ENCODE results near the gene FAT4.

The FAT4 gene

DNA sequence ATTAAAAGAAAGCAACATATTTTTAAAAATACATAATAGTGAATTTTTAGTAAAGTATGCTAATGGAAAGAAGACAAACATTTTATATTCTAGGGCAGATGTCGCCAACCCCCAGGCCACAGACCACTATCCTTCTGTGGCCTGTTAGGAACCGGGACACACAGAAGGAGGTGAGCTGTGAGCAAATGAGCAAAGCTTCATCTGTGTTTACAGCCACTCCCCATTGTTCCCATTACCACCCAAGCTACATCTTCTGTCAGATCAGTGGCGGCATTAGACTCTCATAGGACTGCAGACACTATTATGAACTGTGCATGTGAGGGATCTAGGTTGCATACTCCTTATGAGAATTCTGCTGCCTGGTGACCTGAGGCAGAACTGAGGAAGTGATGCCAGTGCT lies 37.0 kb upstream of the FAT4 start:
- TF ChIP-seq CTCF (IDR thresholded peaks at IDR 0.05; ENCODE audit: low read depth, low read length), result no peak
- DNase-seq (ENCODE audit: low read depth in 2 of 2), result no peak

DNA sequence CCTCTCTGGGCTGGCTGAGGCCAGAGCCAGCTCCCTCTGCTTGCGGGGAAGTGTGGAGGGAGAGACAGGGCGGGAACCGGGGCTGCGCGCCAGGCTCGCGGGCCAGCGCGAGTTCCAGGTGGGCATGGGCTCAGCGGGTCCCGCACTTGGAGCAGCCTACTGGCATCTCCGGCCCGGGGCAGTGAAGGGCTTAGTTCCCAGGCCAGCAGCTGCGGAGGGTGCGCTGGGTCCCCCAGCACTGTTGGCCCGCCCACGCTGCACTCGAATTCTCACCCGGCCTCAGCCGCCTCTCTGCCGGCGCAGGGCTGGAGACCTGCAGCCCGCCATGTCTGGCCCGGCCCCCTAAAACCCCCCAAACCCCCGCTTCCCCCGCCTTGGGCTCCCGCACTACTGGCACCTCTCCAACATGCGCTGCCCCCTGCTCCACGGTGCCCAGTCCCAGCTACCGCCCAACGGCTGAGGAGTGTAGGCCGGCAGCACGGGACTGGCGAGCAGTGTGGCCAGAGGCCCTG lies 33.8 kb upstream of the FAT4 start:
- DNase-seq (ENCODE audit: low read depth in 2 of 2), result no peak
- TF ChIP-seq CTCF (IDR thresholded peaks at IDR 0.05; ENCODE audit: low read depth, low read length), result no peak
- H3K4me3 ChIP-seq (replicated peaks in 1 of 2; ENCODE audit: low read depth in 2 of 2, low read length in 2 of 2), result no peak overlapping the region

More for the DNA sequence above, 37.0 kb upstream of the FAT4 start:
- H3K4me3 ChIP-seq (replicated peaks in 1 of 2; ENCODE audit: low read depth in 2 of 2, low read length in 2 of 2), result no peak overlapping the region

DNA sequence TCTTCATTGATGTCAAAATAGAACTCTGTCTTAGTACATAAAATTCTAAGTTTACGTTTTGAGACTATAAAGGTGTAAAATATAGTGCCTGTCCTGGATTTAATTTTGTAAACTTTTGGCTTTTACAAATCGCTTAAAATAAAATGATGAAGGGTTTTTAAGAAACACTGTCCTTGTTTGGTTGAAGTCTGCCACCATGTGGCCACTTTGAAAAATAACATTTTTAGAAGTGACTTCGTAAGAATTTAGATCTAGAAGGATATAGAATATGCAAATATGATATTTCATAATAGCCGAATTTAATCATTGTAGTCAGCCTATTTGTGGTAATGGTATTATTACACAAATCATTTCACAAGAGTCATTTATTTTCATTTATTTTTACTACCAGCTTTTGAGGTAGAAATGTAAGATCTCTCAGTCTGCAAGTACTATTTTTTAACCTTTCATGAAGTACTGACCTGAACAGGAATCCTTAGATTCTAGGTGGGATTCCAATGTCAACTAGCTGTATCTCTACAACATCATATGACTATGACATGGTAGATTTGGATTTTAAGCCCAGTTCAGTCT lies 31.0 kb upstream of the FAT4 start:
- peak; percentile 66 to 69 for DNase-seq (ENCODE audit: low read depth in 2 of 2)
- no peak overlapping the region for H3K4me3 ChIP-seq (replicated peaks in 1 of 2; ENCODE audit: low read depth in 2 of 2, low read length in 2 of 2)
- TF ChIP-seq CTCF (IDR thresholded peaks at IDR 0.05; ENCODE audit: low read depth, low read length), result peak; percentile 12

DNA sequence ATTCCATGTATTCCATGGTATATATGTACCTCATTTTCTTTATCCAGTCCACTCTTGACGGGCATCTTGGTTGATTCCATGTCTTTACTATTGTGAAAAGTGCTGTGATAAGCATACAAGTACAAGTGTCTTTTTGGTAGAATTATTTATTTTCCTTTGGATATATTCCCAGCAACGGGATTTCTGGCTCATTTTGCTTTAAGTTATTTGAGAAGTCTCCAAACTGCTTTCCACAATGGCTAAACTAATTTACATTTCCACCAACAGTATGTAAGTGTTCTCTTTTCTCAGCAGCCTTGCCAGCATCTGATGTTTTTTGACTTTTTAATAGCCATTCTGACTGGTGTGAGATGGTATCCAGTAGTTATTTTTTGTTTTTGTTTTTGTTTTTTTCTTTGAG lies 17.6 kb upstream of the FAT4 start:
- no peak for TF ChIP-seq CTCF (IDR thresholded peaks at IDR 0.05; ENCODE audit: low read depth, low read length)
- DNase-seq (ENCODE audit: low read depth in 2 of 2), result no peak
- no peak overlapping the region for H3K4me3 ChIP-seq (replicated peaks in 1 of 2; ENCODE audit: low read depth in 2 of 2, low read length in 2 of 2)

DNA sequence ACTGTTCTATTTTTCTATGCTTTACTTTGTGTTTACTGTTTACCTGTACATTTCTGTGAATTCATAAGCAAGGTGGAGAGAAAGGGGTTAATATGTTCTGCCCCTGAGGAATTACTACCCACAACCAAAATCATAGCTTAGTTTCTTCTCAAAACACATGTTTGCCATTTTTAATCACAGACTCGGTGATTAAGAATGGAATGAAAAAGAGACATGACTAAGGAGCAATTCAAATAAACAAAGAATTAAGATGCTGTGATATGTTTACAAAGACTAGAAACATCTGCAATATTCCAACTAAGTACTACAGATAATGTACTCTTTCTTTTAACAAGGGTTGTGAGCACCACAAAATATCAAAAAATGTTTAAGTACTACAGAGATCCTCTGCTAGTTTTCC lies 11.7 kb upstream of the FAT4 start:
- no peak overlapping the region for H3K4me3 ChIP-seq (replicated peaks in 1 of 2; ENCODE audit: low read depth in 2 of 2, low read length in 2 of 2)
- no peak for DNase-seq (ENCODE audit: low read depth in 2 of 2)
- no peak for TF ChIP-seq CTCF (IDR thresholded peaks at IDR 0.05; ENCODE audit: low read depth, low read length)

GRCh38 chr4:125303821-125304220 lies 10.9 kb upstream of the FAT4 start:
- DNase-seq (ENCODE audit: low read depth in 2 of 2), result no peak
- H3K4me3 ChIP-seq (replicated peaks in 1 of 2; ENCODE audit: low read depth in 2 of 2, low read length in 2 of 2), result no peak overlapping the region
- TF ChIP-seq CTCF (IDR thresholded peaks at IDR 0.05; ENCODE audit: low read depth, low read length), result no peak

- DNase-seq (ENCODE audit: low read depth in 2 of 2), result no peak
- no peak overlapping the region for H3K4me3 ChIP-seq (replicated peaks in 1 of 2; ENCODE audit: low read depth in 2 of 2, low read length in 2 of 2)
- no peak for TF ChIP-seq CTCF (IDR thresholded peaks at IDR 0.05; ENCODE audit: low read depth, low read length)
Measured at GRCh38 chr4:125306112-125306511, 8.6 kb upstream of the FAT4 start.
